ENCODE measurements around the gene DEPP1. TPM values are rescaled to one million over a fixed set of nuclear protein-coding genes. Genes with fewer than 3 reads are reported as not detected.

DEPP1 gene
- total and polyA plus RNA-seq, 9 donors, result 35.6 to 603 (median 174) TPM

- WGBS, 3 donors, result 92 to 97% (median 96%) methylated on average over 10 of the region's 10 CpGs
Observed at GRCh38 chr10:45003432-45004000, 24.9 kb upstream of the DEPP1 start.

DNA sequence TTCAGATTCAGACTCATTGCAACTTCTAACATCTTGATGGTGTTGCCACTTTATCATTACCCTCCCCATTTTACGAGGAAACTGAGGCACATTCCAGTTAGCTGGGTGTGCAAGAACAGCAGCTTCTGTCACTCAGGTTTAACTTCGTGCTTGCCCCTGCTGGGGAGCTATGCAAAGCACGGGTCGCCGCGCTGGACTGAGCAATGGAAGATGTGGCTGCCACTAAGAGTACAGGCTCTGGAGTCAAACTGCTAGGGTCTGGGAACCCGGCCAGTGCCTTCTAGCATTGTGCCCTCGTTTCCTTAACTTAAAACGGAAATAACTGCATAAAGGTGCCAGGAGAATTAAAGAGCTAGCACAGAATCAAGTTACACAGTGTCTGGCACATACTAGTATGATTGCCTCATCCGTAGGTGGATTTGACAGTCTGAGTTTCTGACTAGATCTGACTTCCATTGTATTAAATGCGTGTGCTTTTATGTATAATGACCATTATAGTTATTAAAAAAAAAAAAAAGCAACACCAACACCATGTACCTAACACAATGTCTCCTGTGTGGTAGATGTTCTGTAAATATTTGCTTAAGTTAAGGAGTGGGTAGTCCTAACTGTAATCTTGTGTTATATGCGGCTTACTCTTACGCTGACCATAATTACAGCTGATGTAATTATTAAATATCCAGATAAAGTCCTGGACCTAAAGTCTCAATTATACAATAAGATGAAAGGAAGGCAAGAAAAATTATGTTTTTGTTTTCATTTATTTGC, 23.0 kb upstream of the DEPP1 start:
- no peaks in the 10 kb centered on the region for H3K9me3 ChIP-seq
- peak in 4 of 5 donors; percentile 17 to 63 (median 50) for DNase-seq
- intact Hi-C loops (cut with DNase I), result loop anchor here in 1 of 4 donors (10.0 kb wide), 1 partner anchor 67 kb away; no protein-coding TSS in a partner anchor
- H3K4me3 ChIP-seq, result peak overlapping the region; percentile 64
- peak overlapping the region; percentile 70 to 75 for H3K27ac ChIP-seq
- H3K36me3 ChIP-seq, result no peaks in the 10 kb centered on the region
- TF ChIP-seq EP300 (IDR thresholded peaks at IDR 0.05) (no peak), POLR2A (IDR thresholded peaks at IDR 0.05) (no peak)
- TF ChIP-seq, protein P1, sequence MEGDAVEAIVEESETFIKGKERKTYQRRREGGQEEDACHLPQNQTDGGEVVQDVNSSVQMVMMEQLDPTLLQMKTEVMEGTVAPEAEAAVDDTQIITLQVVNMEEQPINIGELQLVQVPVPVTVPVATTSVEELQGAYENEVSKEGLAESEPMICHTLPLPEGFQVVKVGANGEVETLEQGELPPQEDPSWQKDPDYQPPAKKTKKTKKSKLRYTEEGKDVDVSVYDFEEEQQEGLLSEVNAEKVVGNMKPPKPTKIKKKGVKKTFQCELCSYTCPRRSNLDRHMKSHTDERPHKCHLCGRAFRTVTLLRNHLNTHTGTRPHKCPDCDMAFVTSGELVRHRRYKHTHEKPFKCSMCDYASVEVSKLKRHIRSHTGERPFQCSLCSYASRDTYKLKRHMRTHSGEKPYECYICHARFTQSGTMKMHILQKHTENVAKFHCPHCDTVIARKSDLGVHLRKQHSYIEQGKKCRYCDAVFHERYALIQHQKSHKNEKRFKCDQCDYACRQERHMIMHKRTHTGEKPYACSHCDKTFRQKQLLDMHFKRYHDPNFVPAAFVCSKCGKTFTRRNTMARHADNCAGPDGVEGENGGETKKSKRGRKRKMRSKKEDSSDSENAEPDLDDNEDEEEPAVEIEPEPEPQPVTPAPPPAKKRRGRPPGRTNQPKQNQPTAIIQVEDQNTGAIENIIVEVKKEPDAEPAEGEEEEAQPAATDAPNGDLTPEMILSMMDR (IDR thresholded peaks at IDR 0.05), result no peak
- 16 to 22% (median 22%) methylated on average over 13 of the region's 13 CpGs for WGBS, 3 donors
- H3K27me3 ChIP-seq, result no peaks in the 10 kb centered on the region
- peaks cover 18% of the 10 kb centered on the region for H3K4me1 ChIP-seq (ENCODE audit: insufficient read depth)

More at GRCh38 chr10:45003432-45004000, 24.9 kb upstream of the DEPP1 start:
- TF ChIP-seq POLR2A (IDR thresholded peaks at IDR 0.05) (no peak), EP300 (IDR thresholded peaks at IDR 0.05) (no peak)
- TF ChIP-seq, protein P1 (IDR thresholded peaks at IDR 0.05), result no peak
- no peaks in the 10 kb centered on the region for H3K9me3 ChIP-seq
- DNase-seq, result no peak
- H3K27ac ChIP-seq, result no peak overlapping the region
- H3K4me1 ChIP-seq (ENCODE audit: insufficient read depth), result peaks cover 2% of the 10 kb centered on the region
- H3K27me3 ChIP-seq, result no peaks in the 10 kb centered on the region
- no peak overlapping the region for H3K4me3 ChIP-seq
- intact Hi-C loops (cut with DNase I), result loop anchor here in 1 of 4 donors (10.0 kb wide), 1 partner anchor 69 kb away; no protein-coding TSS in a partner anchor
- H3K36me3 ChIP-seq, result no peaks in the 10 kb centered on the region

DNA sequence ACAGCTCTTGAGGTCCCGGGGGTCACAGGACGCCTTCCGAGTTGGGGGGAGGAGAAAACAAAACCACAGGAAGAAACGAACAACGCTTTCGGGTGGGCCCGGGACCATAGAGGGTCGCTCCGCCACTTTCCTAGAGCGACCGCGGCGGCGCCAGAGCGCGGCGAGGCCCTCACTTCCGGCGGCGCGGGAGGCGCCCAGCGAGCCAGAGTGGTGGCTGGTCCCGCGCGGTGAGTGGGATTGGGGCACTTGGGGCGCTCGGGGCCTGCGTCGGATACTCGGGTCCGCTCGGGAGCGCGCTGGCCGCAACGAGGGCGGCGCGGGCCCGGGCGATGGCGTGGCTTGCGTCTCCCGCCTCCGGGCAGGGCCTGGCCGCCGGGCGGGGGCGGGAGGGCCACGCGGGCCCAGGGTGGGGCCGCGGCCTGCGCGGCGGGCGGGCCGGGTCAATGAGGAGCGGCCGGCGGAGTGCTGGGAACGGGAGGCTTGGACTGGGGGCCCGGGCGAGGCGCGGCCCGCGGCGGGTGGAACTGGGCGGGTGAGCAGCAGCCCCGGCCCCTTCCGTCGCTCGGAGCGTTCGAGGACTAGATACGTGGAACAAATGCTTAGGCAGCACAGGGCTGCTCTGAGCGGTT, 22.3 kb upstream of the DEPP1 start, which contains the start of gene ZNF22:
TSS of gene ZNF22 (plus strand) at position 172 of the 629 bp plus-strand sequence. CDS start 2,446 bp downstream, outside the sequence.
- peak within 1 kb of the TSS; percentile 70 to 75 for H3K27ac ChIP-seq
- WGBS, 3 donors, result 1 to 2% (median 1%) methylated on average over 66 to 79 of the region's 79 CpGs
- peak; percentile 65 for TF ChIP-seq POLR2A (IDR thresholded peaks at IDR 0.05)
- TF ChIP-seq, protein P1 (IDR thresholded peaks at IDR 0.05), result peak in 2 of 3 donors; percentile 32 to 36
- TF ChIP-seq EP300 (IDR thresholded peaks at IDR 0.05), result no peak
- H3K4me1 ChIP-seq (ENCODE audit: insufficient read depth), result peaks cover 19% of the 10 kb centered on the region
- DNase-seq, result peak; percentile 70 to 86 (median 79)
- intact Hi-C loops (cut with DNase I), result loop anchor here in 1 of 4 donors (10.0 kb wide), 1 partner anchor 66 kb away; no protein-coding TSS in a partner anchor
- H3K9me3 ChIP-seq, result no peaks in the 10 kb centered on the region
- peak within 1 kb of the TSS; percentile 64 for H3K4me3 ChIP-seq
- no peaks in the 10 kb centered on the region for H3K27me3 ChIP-seq
- no peaks in the 10 kb centered on the region for H3K36me3 ChIP-seq

DNA sequence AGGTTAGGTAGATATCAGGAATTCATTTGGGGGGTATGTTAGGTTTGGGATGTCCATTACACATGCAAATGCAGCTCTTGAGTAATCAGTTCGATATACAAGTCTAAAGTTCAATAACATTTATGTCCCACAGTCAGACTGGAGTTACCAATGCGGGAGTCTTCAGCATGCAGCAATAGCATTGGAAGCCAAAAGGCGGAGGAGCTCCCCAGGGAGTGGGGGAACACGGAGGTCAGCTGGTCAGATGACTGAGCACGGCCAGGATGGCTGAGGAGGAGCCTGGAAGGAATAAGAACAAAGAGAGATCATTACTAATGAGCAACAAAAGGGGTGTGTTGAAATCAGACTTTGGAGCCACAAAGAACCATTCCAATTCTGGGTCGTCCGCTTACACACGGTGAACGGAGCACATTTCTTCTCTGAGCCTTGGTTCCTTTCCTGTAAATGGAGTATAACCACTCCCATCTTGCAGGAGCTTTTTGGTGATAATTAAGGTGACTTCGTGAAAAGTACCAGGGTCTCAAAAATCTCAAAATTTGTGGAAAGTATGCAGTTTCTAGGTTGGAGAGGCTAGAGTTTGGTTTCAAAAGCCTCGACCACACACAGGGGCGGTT, 21.6 kb upstream of the DEPP1 start:
- no peaks in the 10 kb centered on the region for H3K27me3 ChIP-seq
- H3K4me3 ChIP-seq, result peak overlapping the region; percentile 64
- DNase-seq, result peak; percentile 46 to 80 (median 61)
- intact Hi-C loops (cut with DNase I), result loop anchor here in 1 of 4 donors (10.0 kb wide), 1 partner anchor 65 kb away; no protein-coding TSS in a partner anchor
- TF ChIP-seq POLR2A (IDR thresholded peaks at IDR 0.05), result no peak
- TF ChIP-seq, protein P1 (IDR thresholded peaks at IDR 0.05), result no peak
- no peak for TF ChIP-seq EP300 (IDR thresholded peaks at IDR 0.05)
- 33 to 38% (median 38%) methylated on average over 12 of the region's 12 CpGs for WGBS, 3 donors
- H3K36me3 ChIP-seq, result no peaks in the 10 kb centered on the region
- H3K27ac ChIP-seq, result peak overlapping the region; percentile 70 to 75
- H3K4me1 ChIP-seq (ENCODE audit: insufficient read depth), result peaks cover 19% of the 10 kb centered on the region
- no peaks in the 10 kb centered on the region for H3K9me3 ChIP-seq
